OCI-LY1 (cell line): ENCODE measurements around the gene ACAA1.

Experiments used
- CTCF ChIP-seq: fragments of 200-600 bp; sonication (generic), shearing (Covaris generic); IDR thresholded peaks from 2 replicates; pipeline ENCODE4 v1.5.1; 2017; ENCODE audit warnings: mild to moderate bottlenecking, antibody characterized with exemption, low read length, moderate library complexity, mixed read lengths
- EZH2 ChIP-seq: fragments of 200-600 bp; sonication (generic), shearing (Covaris generic); IDR thresholded peaks from 2 replicates; pipeline ENCODE4 v1.8.0; 2017; ENCODE audit warnings: borderline replicate concordance, mixed run types, mild to moderate bottlenecking, antibody characterized with exemption, low read length, moderate library complexity, mixed read lengths

- TF ChIP-seq CTCF (no peak), EZH2 (no peak)
Observed at GRCh38 chr3:38149708-38150107, 12.8 kb upstream of the ACAA1 start.
